Medulla oblongata (tissue), 1 donor: ENCODE measurements around the gene AEBP2.
A peak's percentile ranks its signal among the peaks of the same experiment; 100 is the strongest.
"Not testable (repeated sequence)": the region's sequence is repeated elsewhere in the genome, so short reads cannot be mapped to it uniquely, and the experiment has no call there.

ENCODE experiments used
- DNase-seq: peaks from one replicate; pipeline ENCODE4 v3.0.0-alpha.2; 2015; ENCODE audit errors: extremely low spot score

Gene AEBP2

GRCh38 chr12:19439059-19440018 is at the start of gene AEBP2:
Gene AEBP2 (plus strand): TSS chr12:19439492. CDS start chr12:19439700, 208 bp downstream.
- peak; percentile 96 for DNase-seq

GRCh38 chr12:19390051-19390598 is 49.2 kb upstream of the AEBP2 start:
- no peak for DNase-seq

GRCh38 chr12:19392644-19393043 is 46.6 kb upstream of the AEBP2 start:
- DNase-seq = not testable (repeated sequence)

- DNase-seq = no peak
Observed at GRCh38 chr12:19394385-19394784, 44.9 kb upstream of the AEBP2 start.

GRCh38 chr12:19397534-19397933 is 41.8 kb upstream of the AEBP2 start:
- no peak for DNase-seq

GRCh38 chr12:19398376-19399363 is 40.6 kb upstream of the AEBP2 start:
- no peak for DNase-seq

GRCh38 chr12:19400649-19401285 is 38.5 kb upstream of the AEBP2 start:
- not testable (repeated sequence) for DNase-seq

GRCh38 chr12:19402211-19402610 is 37.1 kb upstream of the AEBP2 start:
- no peak for DNase-seq

- DNase-seq = peak; percentile 43
Observed at GRCh38 chr12:19402743-19403431, 36.4 kb upstream of the AEBP2 start.

GRCh38 chr12:19404242-19404880 is 34.9 kb upstream of the AEBP2 start:
- DNase-seq = no peak

GRCh38 chr12:19409376-19409775 is 29.9 kb upstream of the AEBP2 start:
- DNase-seq = no peak

GRCh38 chr12:19410211-19410610 is 29.1 kb upstream of the AEBP2 start:
- DNase-seq = no peak

- DNase-seq = no peak
Observed at GRCh38 chr12:19410629-19411185, 28.6 kb upstream of the AEBP2 start.

- no peak for DNase-seq
Observed at GRCh38 chr12:19411234-19412204, 27.8 kb upstream of the AEBP2 start.

- no peak for DNase-seq
Observed at GRCh38 chr12:19412844-19413243, 26.4 kb upstream of the AEBP2 start.

GRCh38 chr12:19413582-19413981 is 25.7 kb upstream of the AEBP2 start:
- not testable (repeated sequence) for DNase-seq

- no peak for DNase-seq
Observed at GRCh38 chr12:19415563-19415962, 23.7 kb upstream of the AEBP2 start.

GRCh38 chr12:19419086-19419485 is 20.2 kb upstream of the AEBP2 start:
- DNase-seq = no peak
